Measurements from ENCODE around the gene HMMR. TPM values are rescaled to one million over a fixed set of nuclear protein-coding genes. Genes with fewer than 3 reads are reported as not detected.
"Not testable (repeated sequence)": the region's sequence is repeated elsewhere in the genome, so short reads cannot be mapped to it uniquely, and the experiment has no call there.

Gene HMMR, protein sequence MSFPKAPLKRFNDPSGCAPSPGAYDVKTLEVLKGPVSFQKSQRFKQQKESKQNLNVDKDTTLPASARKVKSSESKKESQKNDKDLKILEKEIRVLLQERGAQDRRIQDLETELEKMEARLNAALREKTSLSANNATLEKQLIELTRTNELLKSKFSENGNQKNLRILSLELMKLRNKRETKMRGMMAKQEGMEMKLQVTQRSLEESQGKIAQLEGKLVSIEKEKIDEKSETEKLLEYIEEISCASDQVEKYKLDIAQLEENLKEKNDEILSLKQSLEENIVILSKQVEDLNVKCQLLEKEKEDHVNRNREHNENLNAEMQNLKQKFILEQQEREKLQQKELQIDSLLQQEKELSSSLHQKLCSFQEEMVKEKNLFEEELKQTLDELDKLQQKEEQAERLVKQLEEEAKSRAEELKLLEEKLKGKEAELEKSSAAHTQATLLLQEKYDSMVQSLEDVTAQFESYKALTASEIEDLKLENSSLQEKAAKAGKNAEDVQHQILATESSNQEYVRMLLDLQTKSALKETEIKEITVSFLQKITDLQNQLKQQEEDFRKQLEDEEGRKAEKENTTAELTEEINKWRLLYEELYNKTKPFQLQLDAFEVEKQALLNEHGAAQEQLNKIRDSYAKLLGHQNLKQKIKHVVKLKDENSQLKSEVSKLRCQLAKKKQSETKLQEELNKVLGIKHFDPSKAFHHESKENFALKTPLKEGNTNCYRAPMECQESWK
- total RNA-seq = 1 to 10 TPM; 2.6 to 4.3 (median 3.0) TPM

DNA sequence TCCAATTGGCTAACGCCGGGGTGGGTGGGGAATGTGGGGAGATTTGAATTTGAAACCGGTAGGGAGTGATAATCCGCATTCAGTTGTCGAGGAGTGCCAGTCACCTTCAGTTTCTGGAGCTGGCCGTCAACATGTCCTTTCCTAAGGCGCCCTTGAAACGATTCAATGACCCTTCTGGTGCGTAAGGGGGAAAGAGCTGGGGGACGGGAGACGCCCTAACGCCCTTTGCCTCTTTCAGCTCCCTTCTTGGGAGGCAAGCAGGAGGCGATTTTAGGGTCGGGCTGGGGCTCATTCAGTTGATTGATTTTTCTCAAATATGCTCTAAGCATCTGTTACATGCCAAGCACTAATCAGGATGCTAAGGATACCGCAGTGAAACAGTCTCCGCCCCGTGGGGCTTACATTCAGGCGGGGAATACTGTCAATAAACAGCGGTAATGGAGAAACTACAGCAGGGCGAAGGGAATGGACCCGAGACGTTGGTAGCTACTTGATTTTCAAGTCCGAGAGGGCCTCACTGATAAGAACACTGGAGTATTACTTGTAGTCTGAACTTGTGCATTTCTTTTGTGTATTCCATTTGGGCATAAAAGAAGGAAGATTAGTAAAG is at the start of gene HMMR:
TSS of gene HMMR (plus strand) at position 71 of the 610 bp plus-strand sequence. CDS start at position 132, 61 bp downstream.
- peak within 1 kb of the TSS; percentile 58 for H3K4me3 ChIP-seq (ENCODE audit: low read depth, poor library complexity, severe bottlenecking)
- intact Hi-C loops (cut with DNase I; ENCODE audit: low total_unique reads) = no loop called here
- TF ChIP-seq, protein P1, sequence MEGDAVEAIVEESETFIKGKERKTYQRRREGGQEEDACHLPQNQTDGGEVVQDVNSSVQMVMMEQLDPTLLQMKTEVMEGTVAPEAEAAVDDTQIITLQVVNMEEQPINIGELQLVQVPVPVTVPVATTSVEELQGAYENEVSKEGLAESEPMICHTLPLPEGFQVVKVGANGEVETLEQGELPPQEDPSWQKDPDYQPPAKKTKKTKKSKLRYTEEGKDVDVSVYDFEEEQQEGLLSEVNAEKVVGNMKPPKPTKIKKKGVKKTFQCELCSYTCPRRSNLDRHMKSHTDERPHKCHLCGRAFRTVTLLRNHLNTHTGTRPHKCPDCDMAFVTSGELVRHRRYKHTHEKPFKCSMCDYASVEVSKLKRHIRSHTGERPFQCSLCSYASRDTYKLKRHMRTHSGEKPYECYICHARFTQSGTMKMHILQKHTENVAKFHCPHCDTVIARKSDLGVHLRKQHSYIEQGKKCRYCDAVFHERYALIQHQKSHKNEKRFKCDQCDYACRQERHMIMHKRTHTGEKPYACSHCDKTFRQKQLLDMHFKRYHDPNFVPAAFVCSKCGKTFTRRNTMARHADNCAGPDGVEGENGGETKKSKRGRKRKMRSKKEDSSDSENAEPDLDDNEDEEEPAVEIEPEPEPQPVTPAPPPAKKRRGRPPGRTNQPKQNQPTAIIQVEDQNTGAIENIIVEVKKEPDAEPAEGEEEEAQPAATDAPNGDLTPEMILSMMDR (IDR thresholded peaks at IDR 0.05) = no peak
- no peak for TF ChIP-seq POLR2A (IDR thresholded peaks at IDR 0.05)
- WGBS, 2 donors = 0% methylated on average over 23 of the region's 23 CpGs
- no peak for DNase-seq (ENCODE audit: low spot score in 2 of 2)

DNA sequence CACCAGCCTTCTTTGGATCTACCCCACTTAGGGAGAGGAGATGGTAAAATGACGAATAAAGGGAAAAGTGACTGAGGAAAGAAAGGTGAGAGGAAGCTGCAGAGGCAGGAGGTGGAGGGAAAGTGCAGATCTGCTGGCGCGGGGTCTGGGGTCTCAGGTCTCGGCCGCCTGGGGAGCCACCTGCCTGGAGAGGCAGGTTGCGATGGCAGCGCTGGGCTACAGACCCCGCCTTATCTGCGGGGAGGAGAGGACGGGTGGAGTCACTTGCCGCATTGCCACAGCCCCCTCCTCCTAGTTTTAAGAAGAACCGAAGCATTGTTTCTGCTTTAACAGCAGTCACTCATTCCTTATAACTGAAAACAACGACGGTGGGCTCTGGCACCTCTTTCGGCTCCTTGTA is 44.8 kb upstream of the HMMR start:
- H3K4me3 ChIP-seq (ENCODE audit: low read depth, poor library complexity, severe bottlenecking); DNase-seq (ENCODE audit: low spot score in 2 of 2); intact Hi-C loops (cut with DNase I; ENCODE audit: low total_unique reads): not testable (repeated sequence)
- WGBS, 2 donors = 23 to 25% methylated on average over 15 of the region's 15 CpGs

DNA sequence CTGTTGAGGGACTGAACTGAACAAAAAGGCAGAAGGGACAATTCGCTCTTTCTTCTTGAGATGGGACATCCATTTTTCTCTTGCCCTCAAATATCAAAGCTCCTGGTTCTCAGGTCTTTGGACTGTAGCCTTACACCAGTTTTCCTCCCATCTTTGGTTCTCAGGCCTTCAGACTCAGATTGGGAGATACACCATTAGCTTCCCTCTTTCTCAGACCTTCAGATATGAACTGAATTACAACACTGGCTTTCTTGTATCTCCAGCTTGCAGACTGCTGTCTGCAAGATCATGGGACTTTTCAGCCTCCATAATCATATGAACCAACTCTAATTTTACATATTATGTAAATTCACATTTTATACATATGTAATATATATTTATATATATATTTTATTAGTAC is 35.6 kb upstream of the HMMR start:
- no peak for TF ChIP-seq POLR2A (IDR thresholded peaks at IDR 0.05)
- TF ChIP-seq, protein P1 (IDR thresholded peaks at IDR 0.05) = no peak
- WGBS, 2 donors = 84 to 98% methylated on average over 1 of the region's 1 CpG
- intact Hi-C loops (cut with DNase I; ENCODE audit: low total_unique reads) = no loop called here
- no peak for DNase-seq (ENCODE audit: low spot score in 2 of 2)
- no peak overlapping the region for H3K4me3 ChIP-seq (ENCODE audit: low read depth, poor library complexity, severe bottlenecking)

DNA sequence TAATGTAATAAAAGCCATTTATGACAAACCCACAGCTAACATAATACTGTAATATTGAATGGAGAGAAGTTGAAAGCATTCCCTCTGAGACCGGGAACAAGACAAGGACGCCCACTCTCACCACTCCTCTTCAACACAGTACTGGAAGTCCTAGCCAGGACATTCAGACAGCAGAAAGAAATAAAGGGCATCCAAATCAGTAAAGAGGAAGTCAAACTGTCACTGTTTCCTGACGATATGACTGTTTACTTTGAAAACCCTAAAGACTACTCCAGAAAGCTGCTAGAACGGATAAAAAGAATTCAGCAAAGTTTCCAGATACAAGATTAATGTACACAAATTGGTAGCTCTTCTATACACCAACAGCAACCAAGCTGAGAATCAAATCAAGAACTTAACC is 34.3 kb upstream of the HMMR start:
- H3K4me3 ChIP-seq (ENCODE audit: low read depth, poor library complexity, severe bottlenecking); DNase-seq (ENCODE audit: low spot score in 2 of 2); intact Hi-C loops (cut with DNase I; ENCODE audit: low total_unique reads): not testable (repeated sequence)
- WGBS, 2 donors = 57 to 69% methylated on average over 4 of the region's 4 CpGs

DNA sequence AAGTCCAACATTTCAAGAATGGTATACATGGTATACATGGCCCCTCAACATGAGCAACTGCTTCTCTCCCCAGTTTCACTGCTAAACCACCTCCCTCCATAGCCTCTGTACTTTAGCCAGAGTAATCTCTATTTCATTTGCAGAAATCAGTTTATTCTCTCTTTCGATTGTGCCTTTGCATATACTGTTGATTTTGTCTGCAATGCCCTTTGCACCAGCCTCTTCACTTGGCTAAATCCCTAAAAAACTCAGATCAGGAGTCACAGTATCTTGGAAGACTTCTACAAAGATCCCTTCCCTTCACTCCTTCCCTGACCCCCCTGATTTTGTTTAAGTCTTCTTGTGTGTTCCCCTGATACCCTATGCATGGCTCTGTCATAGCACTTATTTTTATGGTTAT is 27.9 kb upstream of the HMMR start:
- no peak for TF ChIP-seq POLR2A (IDR thresholded peaks at IDR 0.05)
- TF ChIP-seq, protein P1 (IDR thresholded peaks at IDR 0.05) = no peak
- no peak for DNase-seq (ENCODE audit: low spot score in 2 of 2)
- 96 to 97% methylated on average over 1 of the region's 1 CpG for WGBS, 2 donors
- H3K4me3 ChIP-seq (ENCODE audit: low read depth, poor library complexity, severe bottlenecking) = no peak overlapping the region
- intact Hi-C loops (cut with DNase I; ENCODE audit: low total_unique reads) = no loop called here

DNA sequence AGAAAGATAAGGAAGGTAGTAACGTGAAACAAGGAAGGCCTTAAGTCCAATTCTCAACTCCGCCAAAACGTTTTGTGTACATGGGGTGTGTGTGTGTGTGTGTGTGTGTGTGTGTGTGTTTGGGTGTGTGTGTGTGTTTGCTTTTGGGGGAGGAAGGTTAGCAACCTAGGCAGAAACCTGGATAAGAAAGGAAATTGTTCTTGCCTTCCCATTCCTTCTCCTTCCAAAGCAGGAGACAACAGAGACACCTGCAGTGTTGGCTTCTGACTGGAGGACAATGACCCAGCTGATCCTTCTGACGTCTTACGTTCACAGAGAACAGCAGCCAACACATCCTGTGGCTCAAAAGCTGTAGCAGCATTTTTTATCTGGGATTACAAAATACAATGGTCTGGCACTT is 27.2 kb upstream of the HMMR start:
- TF ChIP-seq, protein P1 (IDR thresholded peaks at IDR 0.05) = no peak
- TF ChIP-seq POLR2A (IDR thresholded peaks at IDR 0.05) = no peak
- H3K4me3 ChIP-seq (ENCODE audit: low read depth, poor library complexity, severe bottlenecking) = no peak overlapping the region
- intact Hi-C loops (cut with DNase I; ENCODE audit: low total_unique reads) = no loop called here
- no peak for DNase-seq (ENCODE audit: low spot score in 2 of 2)
- WGBS, 2 donors = 62 to 76% methylated on average over 5 of the region's 5 CpGs

Data from lower leg skin (tissue), 4 donors.